GM18517 (cell line): ENCODE measurements around the gene LIFR.

Experiments used
- ATAC-seq: cut with Tn5 transposase; IDR thresholded peaks from one replicate; pipeline ENCODE4 v1.9.1; 2021; ENCODE audit warnings: mild to moderate bottlenecking, moderate library complexity; ENCODE audit not compliant: unreplicated experiment

Gene LIFR

DNA sequence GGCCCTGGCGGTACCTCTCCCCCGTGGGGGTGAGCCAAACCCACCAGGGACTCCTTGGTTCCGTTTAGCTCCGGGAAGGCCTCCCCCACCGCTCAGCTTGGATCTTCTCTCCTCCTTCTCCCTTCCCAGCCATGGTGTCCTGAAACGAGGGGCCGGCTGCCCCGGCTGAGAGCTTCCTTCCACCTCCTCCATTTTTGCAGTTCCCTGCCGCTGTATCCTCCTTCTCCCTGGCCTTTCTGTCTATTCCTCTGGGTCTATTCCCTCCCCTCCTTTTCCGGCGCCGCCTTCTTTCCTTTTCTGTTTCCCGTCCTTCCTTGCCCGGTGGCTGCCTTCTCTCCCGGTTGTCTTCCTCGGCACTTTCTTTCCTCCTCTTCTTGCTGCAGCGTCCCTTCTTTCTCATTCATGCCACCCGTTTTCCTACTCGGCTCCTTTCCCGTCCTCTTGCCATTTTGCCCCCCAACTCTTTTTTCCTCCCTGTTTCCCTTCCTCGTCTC is 110.4 kb downstream of the LIFR start:
- ATAC-seq = no peak

DNA sequence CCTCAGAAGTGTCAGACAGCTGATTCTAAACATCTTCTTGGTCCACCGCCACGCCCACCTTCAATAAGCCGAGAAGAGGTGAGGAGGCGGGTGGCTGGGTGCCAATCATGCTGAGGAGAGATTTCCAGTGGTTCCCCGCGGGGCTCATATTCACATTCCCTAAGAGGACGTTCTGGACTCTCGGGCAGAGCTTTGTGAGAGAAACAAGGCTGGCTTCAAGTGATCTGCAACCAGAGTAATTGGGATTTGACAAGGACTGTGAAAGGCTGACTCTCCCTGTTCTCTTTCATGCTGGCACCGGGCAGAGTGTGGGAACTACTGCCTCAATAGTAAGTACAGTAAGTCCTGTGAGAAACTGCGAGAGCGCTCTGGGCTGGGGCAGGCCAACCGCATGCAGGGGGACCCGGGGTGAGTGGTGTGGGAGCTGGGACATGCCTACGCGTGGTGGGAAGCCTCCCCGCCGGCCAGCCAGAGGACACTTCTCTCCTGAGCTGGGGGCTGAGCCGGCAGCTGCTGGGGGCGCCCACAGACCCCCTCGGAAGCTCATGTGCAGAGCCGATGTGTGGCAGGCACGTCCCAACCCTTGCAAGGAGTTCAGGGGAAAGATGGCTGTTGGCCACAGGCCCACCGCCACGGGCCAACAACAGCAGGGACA is 110.9 kb downstream of the LIFR start:
- no peak for ATAC-seq

DNA sequence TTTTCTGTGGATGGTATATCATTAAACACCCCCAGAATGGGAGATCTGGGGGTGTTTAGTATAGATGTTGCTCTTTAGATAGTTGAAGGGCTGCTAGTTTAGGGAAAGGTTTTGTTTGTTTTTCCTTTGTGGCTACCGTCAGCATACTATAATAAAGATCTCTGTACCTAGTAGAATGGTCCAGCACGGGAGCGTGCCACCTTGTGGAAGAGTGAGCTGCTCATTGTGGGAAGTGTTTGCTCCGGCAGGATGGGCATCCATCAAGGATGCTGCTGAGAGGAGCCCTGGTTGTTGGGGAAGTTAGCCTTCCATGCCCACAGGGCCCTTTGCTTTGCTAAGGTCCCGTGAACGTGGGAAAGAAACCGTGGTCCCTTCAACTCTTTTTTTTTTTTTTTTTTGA is 113.1 kb downstream of the LIFR start:
- no peak for ATAC-seq

DNA sequence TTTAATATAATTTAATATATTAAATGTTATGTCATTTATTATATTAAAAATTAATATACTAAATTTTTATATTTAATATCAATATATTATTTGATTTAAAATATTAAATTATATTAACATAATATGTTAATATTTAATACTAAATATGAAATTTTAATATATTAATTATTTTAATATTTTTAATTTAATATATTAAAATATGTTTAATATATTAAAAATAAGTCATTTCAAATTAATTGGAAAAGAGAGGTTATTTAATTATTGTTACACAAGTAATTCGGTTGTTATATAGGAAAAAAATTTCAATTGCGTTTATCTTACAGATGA is 114.2 kb downstream of the LIFR start:
- ATAC-seq = no peak

- ATAC-seq = peak; percentile 100
These were observed 114.8 kb downstream of the LIFR start for GRCh38 chr5:38441453-38442246.

- ATAC-seq = no peak
These were observed 117.7 kb downstream of the LIFR start for GRCh38 chr5:38438757-38439156.

DNA sequence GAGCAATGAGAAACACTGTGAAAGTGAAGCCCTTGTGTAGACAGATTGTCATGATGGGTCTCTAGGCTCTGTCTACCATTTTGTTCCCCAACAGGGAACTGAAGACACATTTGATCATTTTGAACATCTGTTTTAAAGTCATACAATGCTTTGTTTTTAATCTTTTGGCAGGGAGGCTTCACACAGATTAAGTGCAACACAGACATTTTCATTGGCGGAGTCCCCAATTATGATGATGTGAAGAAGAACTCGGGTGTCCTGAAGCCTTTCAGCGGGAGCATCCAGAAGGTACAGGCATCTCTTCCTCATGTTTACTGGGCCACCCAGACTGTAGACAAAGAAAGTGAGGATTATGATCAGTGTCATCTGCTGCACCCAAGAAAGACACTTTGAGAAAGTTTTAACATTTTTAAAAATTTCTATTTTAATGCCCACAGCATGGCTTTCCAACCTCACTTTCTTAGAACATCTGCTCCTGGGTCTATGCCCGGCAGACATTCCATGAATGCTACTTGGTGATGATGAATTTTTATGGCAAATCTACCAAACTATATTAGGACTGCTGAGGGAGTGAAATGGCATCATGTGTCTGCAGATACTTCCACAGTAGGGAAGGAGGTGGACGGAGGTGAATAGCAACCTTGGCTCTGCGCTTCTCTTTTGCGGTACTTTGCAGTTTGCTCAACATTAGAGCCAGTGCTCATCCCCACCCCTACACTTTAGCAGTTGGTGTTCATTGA is 121.3 kb downstream of the LIFR start:
- no peak for ATAC-seq

DNA sequence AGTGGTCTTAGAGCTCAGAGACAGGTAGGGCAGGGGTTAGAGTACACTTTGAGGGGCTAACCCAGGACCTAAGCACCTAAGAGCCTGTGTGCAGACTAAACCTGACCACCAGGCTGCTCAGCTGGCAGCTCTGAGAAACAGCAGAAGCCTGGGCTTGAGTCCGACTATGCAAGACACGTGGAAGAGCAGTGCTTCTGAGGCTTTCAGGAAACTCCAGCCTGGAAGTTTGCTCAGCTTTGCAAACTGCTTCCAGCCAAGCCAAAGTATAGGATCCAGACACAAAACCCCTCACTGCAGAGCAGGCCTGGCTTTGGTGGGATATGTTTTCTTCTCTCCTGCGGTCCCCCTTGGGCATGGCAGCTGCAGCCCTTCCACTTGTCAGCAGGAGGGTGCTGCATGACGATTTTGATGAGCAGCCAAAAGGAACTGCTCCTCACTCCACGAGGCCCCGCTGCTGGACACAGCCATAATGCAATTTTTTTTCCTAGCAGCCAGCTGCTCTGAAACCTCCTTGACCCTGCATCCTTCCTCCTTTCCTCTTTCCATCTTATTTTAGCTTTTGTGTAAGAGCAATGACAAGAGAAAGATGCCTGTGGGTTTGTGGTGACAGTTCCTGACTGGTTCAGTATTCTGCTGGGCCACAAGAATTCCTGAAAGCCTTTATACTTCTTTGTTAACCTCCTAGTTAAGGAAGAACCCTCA is 123.1 kb downstream of the LIFR start:
- no peak for ATAC-seq

- no peak for ATAC-seq
These were observed 125.1 kb downstream of the LIFR start for GRCh38 chr5:38431242-38431853.

- no peak for ATAC-seq
These were observed 129.2 kb downstream of the LIFR start for GRCh38 chr5:38426986-38427950.

- ATAC-seq = no peak
These were observed 130.0 kb downstream of the LIFR start for GRCh38 chr5:38426490-38426889.
